ENCODE measurements around the gene GRM1.

The GRM1 gene

GRCh38 chr6:146028851-146029572, at the start of gene GRM1:
Gene GRM1 (plus strand): TSS chr6:146029062. CDS start chr6:146029518, 456 bp downstream.
- no peak for DNase-seq (ENCODE audit: low read depth in 2 of 2)

- no peak for DNase-seq (ENCODE audit: low read depth in 2 of 2)
These were observed 19.5 kb upstream of the GRM1 start for GRCh38 chr6:146009338-146009737.

DNA sequence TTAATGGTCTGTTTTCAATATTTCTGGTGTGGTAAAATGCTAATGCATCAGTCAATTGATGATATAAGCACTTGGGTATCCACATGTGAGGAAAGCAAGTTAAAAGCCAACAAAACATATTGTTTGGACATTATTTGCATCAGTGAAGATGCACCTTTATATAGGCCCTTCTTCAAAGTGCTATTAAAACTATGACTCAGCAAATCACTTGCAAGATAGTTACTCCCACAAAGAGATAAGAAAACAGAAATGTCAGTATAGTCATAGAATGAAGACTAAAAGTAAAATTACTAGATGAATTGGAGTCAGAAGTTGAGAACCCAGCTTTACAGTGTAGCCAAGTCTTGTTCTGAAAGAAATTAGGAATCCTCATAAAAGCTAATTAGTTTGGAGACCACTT, 14.6 kb upstream of the GRM1 start:
- no peak for DNase-seq (ENCODE audit: low read depth in 2 of 2)

GRCh38 chr6:146017672-146018071, 11.2 kb upstream of the GRM1 start:
- no peak for DNase-seq (ENCODE audit: low read depth in 2 of 2)

DNA sequence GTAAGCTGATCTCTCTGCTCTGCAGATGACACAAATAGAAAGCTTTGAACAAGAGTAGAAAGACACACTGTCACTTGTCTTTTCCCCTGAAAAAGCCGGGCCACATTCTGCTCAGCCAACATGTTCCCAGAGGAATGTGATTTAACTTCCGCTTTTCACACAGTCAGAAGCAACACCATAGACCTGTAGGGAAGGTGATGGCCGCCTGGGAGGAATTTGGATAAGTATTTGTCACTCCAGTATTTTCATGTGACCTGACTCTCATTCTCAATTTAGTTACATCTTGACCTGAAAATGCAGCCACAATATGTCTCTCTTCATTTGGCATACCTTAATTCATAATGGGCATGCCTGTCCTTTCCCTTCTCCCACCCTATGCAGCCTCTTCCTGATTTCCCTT, 2.0 kb upstream of the GRM1 start:
- no peak for DNase-seq (ENCODE audit: low read depth in 2 of 2)

DNA sequence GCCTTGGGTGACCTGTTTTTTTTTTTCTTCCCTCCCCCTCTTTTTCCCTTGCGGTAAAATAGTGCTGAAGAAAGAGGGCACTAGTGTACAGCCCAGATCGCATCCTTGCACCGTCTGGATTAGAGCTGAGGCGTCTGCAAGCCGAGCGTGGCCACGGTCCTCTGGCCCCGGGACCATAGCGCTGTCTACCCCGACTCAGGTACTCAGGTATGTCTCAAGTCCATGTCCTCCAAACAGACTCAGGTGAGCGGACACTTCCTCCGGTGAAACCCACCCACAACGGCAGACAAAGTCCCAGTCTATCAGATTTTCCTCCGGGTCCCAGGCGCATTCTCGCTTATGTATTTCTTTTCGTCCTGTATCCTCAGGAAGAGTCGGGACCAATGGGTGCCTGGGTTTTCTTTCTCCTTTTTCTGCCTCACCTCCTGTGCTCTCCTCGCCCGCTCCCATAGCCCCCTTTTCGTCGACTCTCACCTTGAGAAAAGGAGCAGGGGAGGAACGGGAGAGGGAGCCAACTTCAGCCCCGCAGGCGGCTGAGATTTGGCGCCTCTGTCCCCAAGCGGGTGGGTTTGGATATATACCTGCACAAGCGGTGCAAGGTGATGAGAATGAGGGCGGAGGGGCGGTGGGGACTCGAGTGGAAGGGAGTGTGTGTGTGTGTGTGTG, 1.1 kb upstream of the GRM1 start:
- DNase-seq (ENCODE audit: low read depth in 2 of 2), result no peak

DNA sequence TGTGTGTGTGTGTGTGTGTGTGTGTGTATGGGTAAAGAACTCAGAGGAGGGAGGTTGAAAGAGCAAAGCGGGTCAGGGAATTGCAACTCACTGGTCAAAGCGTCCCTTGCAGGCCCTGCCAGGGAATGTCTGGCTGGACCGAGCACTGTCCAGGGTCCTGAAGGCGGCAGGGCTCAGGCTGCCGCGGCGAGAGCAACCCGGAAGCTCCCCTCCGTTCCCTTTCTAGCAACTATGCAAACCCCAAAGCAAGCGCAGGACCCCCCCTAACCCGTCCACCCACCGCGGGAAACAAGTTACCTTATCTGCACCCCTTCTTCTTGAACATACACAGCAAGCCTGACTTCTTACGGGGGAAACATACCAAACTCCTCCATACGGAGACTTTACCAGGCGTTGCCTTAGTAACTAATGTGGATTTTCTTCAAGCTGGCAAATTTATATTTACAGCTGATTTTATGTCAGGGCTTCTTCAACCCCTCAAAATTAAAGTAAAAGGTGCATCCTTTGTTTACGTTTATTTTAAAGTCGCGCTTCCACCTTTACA, 538 bp upstream of the GRM1 start:
- DNase-seq (ENCODE audit: low read depth in 2 of 2), result peak in 1 of 2 experiments; percentile 26

- no peak for DNase-seq (ENCODE audit: low read depth in 2 of 2)
These were observed 817 bp downstream of the GRM1 start for GRCh38 chr6:146029573-146030184.

GRCh38 chr6:146032387-146032786, 3.5 kb downstream of the GRM1 start:
- no peak for DNase-seq (ENCODE audit: low read depth in 2 of 2)

GRCh38 chr6:146040360-146040759, 11.5 kb downstream of the GRM1 start:
- no peak for DNase-seq (ENCODE audit: low read depth in 2 of 2)

DNA sequence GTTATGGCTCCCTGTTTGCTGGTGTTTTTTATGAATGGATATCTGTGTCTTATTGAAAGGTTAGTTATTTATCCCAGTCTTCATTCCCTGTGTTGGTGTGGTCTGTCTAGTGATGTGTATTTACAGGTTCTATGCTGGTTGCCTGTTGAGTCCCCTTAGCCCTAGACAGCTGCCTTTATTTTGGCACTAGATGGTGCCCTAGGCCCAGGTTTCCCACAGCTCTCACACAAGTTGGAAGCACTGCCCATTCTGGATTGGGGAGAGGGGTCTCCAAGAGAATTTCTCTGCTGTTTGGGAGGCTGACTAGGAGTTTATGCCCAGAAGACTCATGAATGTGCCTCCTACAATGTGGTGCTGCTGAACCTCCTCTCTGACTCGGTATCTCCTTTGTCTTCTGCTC, 12.4 kb downstream of the GRM1 start:
- DNase-seq (ENCODE audit: low read depth in 2 of 2), result no peak

GRCh38 chr6:146047371-146047770, 18.5 kb downstream of the GRM1 start:
- no peak for DNase-seq (ENCODE audit: low read depth in 2 of 2)

GRCh38 chr6:146050168-146050567, 21.3 kb downstream of the GRM1 start:
- no peak for DNase-seq (ENCODE audit: low read depth in 2 of 2)

DNA sequence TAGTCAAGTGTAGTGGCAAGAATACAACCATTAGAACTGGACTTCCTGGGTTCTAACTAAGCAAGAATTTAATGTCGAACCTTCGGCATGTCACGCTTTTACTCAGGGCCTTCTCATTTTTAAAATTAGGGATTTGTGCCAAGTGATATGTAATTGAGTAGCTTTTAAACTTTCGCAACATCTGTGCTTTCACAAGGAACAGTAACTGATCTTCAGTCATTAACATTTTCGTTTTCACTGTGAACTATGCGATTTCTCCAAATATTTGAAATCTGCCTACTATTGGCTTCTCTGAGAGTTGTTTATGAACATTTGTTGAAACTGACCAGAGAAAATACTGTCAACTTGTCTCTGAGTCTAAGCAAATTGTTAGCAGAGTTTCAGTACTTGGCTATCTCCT, 27.6 kb downstream of the GRM1 start:
- no peak for DNase-seq (ENCODE audit: low read depth in 2 of 2)

DNA sequence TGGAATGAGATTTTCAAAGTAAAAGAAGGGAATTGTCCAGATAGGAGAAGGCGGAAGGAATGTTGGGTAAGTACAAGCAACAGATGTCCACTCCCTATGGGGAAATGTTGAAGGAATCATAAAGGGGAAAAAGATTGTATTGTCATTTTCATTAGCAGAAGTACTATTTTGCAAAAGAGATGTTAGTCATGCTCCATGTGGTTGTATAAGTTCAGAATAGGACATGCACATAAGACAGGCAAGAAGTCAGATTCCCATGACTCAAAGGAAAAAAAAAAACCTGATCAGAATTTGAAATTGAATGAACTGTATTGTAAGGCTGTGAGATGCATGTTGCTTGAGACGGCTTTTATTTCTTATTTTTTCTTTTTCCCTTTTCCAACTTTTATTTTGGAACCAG, 36.8 kb downstream of the GRM1 start:
- DNase-seq (ENCODE audit: low read depth in 2 of 2), result no peak

DNA sequence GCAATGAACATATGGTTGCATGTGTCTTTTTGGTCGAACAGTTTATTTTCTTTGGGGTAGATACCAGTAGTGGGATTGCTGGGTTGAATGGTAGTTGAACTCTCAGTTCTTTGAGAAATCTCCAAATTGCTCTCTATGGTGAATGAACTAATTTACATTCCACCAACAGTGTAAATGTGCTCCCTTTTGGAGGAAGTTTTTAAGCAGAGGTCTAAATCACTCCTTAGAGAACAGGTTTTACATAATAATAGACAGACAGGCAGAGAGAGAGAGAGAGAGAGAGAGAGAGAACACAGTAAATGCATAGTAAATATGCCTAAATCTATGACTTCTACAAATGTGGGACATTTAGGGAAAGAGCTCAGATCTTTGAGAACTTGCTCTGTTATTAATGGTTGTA, 37.6 kb downstream of the GRM1 start:
- no peak for DNase-seq (ENCODE audit: low read depth in 2 of 2)

DNA sequence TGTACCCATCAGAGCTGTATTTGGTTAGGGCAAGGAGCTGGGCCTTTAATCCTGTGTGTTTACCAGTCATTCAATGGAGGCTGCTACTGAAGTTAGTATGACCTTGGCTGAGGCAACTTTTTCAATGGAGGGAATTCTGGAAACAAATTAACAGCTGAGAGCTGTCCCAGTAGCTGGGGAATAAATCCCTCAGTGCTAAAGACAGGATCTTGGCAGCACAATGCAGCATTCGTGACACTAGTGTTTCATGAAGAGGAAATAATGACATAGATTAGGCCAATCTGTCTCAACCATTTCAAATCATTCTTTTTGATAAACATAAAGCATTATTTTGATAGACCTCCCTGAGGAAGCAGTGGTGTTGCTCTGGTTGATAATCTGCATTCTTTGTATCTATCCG, 42.9 kb downstream of the GRM1 start:
- DNase-seq (ENCODE audit: low read depth in 2 of 2), result no peak

GRCh38 chr6:146077992-146078391, 49.1 kb downstream of the GRM1 start:
- no peak for DNase-seq (ENCODE audit: low read depth in 2 of 2)

DNA sequence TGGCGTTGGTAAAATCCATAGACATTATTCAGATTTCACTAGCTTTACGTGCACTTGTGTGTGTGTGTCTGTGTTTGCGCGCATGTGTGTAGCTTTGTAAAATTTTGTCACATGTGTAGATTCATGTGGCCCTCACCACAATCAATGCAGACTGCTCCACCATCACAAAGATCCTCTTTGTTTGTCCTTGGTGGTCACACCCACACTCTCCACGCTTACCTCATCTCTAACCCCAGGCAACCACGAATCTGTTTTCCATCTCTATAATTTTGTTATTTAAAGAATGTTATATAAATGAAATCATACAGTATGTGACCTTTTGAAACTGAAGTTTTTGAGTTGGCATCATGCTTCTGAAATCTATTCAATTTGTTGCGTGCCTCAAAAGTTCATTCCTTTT, 58.5 kb downstream of the GRM1 start:
- DNase-seq (ENCODE audit: low read depth in 2 of 2), result no peak

- no peak for DNase-seq (ENCODE audit: low read depth in 2 of 2)
These were observed 61.6 kb downstream of the GRM1 start for GRCh38 chr6:146090474-146090873.

GRCh38 chr6:146092961-146093686, 64.3 kb downstream of the GRM1 start:
- no peak for DNase-seq (ENCODE audit: low read depth in 2 of 2)

DNA sequence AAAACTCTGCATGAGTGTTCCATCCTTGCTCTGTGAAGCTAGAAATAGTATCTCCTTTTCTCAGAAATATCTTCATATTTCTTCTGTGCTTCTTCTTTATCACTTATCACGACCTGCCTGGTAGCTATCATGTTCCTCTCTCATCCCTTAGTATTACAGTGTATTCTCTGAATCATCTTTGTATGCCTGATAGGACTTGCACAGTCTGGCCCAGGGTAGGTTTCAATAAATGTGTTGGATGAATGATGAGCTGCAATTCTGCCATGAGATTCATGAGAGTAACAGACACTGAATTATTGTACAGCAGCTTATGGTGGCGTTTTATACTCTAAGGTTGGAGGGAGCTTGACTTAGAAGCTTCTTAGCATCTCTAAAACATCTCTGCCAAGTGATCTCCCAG, 66.6 kb downstream of the GRM1 start:
- no peak for DNase-seq (ENCODE audit: low read depth in 2 of 2)
